NCI-H2227 (cell line): Measurements from ENCODE around the gene BRD7.

Experiments
- DNase-seq: peaks from one replicate; lab custom pipeline; 2025; ENCODE audit not compliant: unreplicated experiment; lab: John Stamatoyannopoulos, UW

BRD7 gene

DNA sequence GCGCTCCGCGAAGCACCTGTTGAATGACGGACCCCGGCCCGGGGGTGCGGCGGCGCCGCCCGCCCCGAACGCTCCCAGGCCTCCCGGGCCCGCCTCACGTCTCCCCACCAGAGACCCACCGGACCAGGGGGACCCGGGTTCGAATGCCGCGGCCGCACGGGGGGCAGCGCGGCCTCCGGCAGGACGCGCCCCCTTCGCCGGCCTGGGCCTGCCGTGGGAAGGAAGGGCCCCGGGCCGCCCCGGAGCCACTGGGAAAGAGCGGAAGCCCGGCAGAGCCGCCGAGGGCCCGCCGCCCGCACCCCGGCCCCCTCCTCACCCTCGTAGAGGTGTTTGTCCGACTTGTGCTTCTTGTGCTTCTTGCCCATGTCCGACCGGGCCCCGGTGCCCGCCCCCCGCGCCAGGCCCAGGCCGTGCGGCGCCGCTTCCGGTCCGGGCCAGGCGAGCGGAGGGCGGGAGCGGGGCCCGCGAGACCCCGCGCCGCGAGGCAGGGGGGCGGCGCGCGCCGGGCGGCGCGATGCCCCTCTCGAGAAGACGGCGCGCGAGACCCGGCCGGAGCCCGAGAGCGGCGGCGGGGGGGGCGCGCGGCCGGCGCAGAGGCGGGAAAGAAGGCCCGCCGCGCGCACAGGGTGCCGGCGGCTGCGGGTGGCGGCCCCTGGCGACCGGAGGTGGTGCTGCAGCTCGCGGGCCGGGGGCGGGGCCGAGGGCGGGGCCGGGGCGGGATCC is at the start of gene BRD7:
TSS of gene BRD7 (minus strand) at position 579 of the 723 bp plus-strand sequence. CDS start at position 365, 214 bp downstream.
- peak; percentile 73 for DNase-seq

GRCh38 chr16:50416388-50416787 is 47.6 kb upstream of the BRD7 start:
- DNase-seq: no peak

DNA sequence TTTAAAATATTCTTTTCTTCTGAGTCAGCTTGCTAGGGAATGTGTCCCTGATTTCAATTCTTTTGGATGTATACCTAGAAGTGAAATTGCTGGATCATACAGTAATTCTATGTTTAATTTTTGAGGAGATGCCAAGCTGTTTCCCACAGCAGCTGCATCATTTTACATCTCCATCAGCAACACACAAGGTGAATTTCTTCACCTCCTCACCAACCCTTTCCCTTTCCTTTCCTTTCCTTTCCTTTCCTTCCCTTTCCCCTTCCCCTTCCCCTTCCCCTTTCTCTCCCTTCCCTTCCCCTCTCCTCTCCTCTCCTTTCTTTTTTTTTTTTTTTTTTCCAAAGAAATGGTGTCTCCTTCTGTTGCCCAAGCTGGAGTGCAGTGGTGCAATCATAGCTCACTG is 45.4 kb upstream of the BRD7 start:
- no peak for DNase-seq

- no peak for DNase-seq
Observed at GRCh38 chr16:50411034-50411433, 42.2 kb upstream of the BRD7 start.

DNA sequence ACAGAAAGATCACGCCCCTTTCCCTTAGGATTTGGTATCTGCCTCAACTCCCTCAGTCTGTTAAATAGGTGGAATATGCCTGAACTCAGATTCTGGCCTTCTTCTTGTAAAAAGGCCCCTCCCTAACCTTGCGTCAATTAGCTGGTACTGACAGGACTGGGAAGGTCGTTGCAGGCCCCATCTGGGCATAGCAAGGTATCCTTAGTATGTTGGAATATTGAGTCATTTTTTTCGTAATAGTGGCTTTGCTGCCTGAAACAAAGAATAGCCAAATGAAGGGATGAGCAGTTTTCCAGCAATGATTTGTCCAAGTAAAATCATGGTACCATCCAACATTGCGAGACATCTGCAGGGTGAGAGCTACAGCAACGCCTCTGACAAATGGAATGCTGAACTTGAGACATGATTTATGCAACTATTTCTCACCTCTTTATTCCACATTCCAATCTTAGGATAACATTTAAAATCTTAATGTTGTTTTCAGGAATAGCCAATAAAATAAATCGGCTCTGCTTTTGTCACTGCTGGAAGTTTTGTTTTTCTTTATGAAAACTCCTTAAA is 39.3 kb upstream of the BRD7 start:
- no peak for DNase-seq

DNA sequence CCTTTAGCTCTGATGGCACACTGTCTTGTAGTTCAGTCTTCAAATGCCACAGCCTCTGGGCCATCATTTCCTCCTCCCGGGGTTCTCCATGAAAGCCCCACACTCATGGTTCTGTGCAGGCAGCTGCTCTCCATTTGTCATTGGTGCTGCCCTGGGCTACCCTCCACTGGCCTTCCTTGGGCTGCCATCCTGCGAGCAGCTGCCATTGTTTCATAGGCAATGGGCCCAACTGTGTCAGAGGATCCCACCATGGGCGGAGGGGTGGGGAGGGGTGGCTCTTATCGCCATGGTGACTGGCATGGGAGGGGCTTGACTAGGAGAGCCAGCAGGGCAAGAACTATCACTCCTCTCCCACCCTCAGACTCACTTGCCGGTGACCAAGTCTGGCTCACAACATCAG is 38.6 kb upstream of the BRD7 start:
- DNase-seq: no peak

DNA sequence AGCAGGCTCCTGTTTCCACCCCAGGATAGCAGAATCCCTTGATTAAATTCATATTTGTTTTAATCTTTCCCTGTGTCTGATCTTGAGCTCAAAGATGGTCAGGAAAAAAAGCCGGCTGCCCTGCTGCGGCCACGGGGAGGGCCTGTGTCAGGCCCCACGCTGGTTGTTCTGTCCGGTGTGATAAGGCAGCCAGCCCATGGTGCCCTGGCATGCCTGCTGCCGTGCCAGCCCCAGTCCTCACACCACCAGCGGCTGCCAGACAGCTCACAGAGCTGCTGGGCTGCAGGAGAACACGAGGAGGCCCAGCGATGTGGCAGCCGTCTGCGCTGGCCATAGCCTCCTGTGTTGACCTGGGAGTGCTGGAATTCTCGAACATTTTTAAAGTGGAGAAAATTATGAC is 34.7 kb upstream of the BRD7 start:
- DNase-seq: no peak

GRCh38 chr16:50402298-50402895 is 33.6 kb upstream of the BRD7 start:
- DNase-seq: no peak

DNA sequence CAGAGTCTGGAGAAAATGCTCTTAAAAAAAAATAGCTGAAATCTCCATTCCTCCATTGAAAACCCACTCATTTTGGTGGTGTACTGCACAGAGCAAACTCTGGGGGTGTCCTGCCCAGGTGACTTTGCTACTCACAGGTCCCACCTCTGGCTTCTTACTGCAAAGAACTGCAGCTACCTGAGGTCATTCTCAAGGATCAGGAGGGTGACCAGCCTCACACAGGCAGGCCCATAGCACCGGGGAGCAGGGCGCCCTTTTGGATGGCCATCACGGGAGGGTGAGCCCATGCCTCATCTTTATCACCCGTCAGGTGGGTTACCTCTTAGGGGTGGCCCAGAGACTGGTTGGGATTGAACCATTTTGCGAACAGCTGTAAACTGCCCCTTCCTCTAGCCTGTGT is 32.6 kb upstream of the BRD7 start:
- no peak for DNase-seq

GRCh38 chr16:50400967-50401348 is 32.2 kb upstream of the BRD7 start:
- DNase-seq: no peak

GRCh38 chr16:50400312-50400966 is 31.7 kb upstream of the BRD7 start:
- no peak for DNase-seq

- DNase-seq: no peak
Observed at GRCh38 chr16:50399411-50399810, 30.6 kb upstream of the BRD7 start.

GRCh38 chr16:50398336-50398735 is 29.5 kb upstream of the BRD7 start:
- no peak for DNase-seq

DNA sequence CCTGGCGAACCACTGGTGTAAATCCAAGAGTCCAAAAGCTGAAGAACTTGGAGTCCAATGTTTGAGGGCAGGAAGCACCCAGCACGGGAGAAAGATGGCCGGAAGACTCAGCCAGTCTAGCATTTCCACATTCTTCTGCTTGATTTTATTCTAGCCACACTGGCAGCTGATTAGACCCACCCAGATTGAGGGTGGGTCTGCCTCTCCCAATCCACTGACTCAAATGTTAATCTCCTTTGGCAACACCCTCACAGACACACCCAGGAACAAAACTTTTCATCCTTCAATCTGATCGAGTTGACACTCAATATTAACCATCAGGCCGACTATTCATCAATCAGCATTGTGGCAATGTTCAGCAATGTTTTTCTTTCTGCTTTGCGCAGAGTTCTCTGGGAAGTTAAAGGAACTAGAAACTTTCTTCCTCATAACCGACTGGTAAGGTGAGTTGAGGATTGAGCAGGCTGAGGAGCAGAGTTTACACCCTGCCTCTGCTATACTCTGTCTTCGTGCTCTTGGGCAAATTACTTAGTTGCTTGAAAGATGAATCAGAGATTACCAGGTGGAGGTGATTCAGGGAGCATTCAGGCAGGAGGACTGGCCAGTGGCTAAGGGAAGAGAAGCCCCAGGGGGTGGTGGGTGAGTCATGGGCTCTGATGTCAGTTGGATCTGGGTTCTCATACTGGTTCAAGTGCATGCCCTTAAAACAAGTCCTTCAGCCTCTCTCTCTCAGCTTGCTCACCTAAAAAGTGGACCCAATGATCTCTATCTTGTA is 28.2 kb upstream of the BRD7 start:
- no peak for DNase-seq

DNA sequence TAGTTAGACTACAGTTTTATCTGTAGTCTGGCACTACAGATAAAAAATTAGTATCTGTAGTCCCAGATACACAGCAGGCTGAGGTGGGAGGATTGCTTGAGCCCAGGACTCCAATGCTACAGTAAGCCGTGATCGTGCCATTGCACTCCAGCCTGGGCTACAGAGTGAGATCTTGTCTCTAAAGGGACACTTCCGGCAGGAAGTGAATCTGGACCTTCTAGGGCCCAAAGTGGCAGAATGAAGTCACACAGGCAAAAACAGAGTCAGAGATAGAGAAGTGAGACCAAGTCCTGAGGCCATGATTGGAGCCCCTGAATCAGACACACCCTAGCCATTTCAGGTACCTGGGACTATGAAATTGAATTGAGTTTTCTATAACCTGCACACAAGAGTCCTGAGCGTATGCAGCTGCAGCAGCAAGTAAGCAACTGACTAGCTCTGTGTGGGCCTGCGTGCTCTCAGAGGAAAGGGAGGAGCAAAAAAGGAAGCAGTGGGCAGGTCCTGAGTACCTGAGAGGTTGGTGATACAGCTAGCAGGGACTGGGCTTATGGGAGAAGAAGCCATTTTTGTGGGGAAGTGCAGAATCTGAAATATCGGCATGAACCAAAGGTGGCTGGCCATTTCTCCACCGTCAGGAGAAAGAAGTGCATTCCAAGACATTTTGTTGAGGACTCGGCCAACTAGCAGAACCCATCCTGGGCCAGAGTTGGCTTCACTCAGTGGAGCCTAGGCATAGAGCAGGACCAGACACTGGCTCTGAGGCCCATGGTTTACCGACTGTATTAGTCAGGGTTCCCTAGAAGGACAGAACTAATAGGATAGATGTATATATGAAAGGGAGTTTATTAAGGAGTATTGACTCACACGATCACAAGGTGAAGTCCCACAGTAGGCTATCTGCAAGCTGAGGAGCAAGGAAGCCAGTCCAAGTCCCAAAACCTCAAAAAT is 27.2 kb upstream of the BRD7 start:
- no peak for DNase-seq

DNA sequence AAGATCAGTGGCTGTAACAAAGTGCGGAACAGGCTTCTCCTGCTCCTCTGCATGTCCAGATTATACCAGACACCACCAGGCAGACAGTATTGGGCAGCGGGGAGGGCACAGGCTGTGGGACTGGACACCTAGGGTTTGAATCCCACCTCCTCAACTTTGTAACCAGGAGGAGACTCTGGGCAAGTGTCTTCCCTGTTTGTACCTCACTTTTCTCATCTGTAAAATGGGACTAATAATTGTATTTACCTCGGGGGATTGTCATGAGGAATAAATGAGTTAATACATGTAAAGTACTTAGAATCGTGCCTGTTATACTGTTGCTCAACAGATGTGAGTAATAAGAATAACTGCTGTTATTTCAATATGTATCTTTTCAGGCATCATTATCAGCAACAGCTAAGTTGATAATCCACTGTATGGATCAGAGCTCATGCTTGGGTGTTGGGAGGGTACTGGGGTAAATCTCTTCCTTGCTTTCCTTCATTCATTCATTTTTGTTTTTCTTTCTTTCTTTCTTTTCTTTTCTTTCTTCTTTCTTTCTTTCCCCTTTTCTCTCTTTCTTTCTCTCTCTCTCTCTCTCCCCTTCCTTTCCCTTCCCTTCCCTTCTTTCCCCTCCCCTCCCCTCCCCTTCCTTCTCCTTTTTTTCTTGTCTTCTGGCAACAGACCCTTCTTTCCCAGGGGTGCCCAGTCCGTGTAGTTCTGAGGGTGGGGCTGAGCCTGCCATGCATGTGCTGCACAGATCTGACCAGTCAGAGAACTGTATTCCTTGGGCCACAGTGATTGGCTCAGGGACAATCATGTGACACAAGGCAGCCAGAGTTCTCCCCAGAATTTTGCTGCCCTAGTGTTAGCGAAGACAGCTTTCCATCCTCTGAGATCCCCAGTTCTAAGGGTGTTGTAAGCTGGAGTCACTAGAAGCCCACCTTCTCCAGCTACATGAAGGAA is 25.3 kb upstream of the BRD7 start:
- no peak for DNase-seq

DNA sequence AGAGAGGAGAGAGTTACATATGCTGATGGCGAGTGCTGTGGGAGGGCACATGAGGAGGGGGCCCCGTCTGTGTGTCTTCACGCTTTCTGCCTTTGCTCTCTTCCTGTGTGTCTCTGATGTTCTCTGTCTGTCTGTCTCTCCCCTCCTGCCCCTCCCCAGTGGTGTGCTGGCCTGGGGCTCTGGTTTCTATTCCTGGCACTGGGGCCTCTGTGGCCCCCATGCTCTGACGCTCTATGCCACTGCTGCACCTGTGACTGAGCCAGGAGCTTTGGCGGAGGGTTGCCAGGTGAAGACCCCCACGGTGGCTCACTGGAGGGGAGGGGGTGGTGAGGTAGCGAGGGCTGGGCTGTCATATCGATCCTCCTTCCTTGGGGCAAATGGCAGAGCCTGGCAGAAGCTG is 24.6 kb upstream of the BRD7 start:
- no peak for DNase-seq

DNA sequence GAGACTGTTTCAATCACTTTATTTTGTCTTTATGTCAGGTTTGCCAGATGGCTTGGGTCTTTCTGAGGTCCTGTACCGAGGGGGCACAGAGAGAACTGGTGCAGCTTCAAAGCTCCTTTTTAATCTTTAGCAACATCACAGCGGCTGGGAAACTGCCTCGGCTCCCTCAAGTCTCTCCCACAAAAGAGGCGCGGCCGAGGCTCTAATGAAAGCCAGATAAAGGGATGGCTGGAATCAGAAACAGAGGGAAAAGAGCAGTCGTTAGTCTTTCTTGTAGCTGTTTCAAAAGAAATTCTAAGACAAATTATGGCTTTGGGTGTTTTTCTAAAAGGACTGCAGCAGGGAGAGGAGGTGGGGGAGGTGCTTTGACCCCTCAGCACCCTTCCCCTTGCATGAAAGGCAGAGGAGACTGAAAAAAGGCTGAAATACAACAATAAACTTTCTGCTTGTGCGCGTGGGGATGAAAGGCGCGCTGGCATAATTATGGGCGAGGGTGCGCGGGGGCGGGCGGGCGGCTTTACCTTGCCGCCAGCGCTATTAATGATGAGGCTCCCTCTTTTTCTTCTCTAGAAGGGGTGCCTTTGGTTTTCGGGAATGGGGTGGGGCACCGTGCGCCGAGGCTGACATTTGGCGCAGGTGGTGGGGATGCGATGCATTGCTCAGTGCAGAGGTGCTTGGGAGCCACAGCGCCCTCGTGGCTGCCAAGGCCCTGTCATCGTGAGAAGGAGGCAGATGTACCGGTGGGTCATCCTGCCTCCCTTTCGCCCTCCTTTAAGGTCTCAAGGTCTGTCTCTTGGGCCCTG is 22.3 kb upstream of the BRD7 start:
- peak; percentile 31 for DNase-seq
